CMK (cell line): ENCODE data around the gene LMF2.

Source experiments
- DNase-seq: peaks from one replicate; pipeline ENCODE4 v3.0.0-alpha.2; 2010; ENCODE audit warnings: low read depth

Gene LMF2

GRCh38 chr22:50502628-50503474, 4.7 kb downstream of the LMF2 start:
- no peak for DNase-seq

- DNase-seq = no peak
Observed at GRCh38 chr22:50502096-50502495, 5.4 kb downstream of the LMF2 start.

GRCh38 chr22:50500452-50500851, 7.0 kb downstream of the LMF2 start:
- DNase-seq = no peak

DNA sequence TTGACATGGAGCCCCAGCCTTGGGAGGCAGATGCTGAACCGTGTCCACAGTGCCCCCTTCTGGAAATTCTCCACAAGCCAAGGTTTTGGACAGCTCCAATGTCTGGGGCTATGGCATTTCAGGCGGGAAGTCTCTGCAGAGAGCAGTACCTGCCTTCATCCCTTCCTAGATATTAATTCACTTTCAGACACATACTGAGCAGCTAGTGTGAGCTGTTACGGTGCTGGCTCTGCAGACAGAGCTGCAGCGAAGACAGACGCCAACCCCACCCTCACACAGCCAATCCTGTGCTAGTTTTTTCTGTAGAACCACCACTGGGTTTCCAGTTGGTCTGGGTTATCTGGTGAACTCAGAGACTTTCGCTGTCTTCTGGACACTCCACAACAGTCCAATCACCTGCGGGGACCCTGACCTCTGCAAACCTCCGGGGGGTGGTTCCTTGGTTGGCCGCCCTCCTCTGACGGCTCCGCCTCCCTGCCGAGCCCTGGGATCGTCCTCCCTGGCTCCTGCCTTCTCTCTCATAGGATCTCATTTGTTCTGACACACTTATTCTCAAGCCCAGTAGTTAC, 9.1 kb downstream of the LMF2 start:
- no peak for DNase-seq

- DNase-seq = no peak
Observed at GRCh38 chr22:50497093-50497492, 10.4 kb downstream of the LMF2 start.

DNA sequence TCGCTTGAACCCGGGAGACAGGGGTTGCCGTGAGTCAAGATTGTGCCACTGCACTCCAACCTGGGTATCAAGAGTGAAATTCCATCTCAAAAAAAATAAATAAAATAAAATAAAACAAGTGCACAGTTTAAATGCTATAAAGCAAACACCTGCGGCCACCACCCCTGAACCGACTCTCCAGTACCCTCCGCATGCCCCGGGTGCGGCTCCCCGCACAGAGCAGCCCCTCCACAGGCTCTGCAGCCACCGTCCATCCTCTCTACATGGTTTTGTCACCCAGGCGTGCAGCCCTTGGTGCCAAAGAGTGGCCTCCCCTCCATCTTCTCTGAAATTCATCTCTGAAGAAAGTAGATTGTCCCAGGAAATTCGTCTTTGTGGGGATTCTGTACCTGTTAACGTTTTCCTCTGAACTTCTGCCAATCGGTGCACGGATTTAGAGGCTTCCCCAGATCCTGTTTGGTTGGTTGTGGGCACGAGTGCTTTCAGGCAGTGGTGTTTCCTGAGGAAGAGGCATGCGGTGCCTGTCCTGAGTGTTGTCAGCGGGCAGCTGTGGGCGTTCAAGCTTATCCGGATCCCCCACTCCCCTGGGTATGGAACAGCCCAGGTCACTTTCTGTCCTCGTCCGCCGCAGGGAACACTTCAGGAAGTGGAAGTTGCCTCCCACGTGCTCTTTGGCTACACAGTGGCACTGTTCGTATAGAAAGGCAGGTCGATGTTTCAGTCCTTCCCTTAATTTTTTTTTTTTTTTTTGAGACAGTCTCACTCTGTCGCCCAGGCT, 16.8 kb downstream of the LMF2 start:
- no peak for DNase-seq

DNA sequence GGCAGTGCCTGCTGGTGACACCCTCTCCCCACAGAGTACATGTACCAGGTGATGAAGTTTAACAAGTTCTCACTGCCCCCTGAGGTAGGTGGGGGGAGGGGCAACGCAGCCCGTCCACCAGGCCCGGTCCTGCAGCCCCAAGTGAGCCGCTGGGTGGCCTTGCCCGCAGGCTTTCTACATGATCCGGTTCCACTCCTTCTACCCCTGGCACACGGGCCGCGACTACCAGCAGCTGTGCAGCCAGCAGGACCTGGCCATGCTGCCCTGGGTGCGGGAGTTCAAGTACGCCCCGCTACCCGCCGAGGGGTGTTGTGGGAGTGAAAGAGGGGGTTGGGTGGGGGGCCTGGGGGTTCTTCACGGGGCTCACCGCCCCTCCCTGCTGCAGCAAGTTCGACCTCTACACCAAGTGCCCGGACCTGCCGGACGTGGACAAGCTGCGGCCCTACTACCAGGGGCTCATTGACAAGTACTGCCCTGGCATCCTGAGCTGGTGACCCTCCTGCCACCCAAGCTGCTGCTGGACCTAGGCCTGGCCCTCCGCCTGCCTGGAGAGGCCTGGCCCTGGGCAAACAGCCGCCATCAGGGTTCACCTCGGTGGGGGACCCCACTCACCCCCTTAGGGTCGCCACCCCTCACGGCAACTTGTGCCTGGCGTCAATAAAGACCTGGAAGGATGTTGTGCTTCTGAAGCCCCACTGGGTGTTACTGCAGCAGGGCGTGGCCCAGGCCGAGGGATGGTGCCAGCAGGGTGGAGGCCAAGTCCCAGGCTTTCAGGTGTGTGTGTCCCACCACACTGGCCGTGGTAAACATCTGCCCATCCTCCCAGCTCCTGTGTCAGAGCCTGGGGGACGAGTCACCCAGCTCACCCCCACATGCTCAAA, 17.9 kb downstream of the LMF2 start:
- no peak for DNase-seq

GRCh38 chr22:50488886-50489285, 18.6 kb downstream of the LMF2 start:
- DNase-seq = no peak

DNA sequence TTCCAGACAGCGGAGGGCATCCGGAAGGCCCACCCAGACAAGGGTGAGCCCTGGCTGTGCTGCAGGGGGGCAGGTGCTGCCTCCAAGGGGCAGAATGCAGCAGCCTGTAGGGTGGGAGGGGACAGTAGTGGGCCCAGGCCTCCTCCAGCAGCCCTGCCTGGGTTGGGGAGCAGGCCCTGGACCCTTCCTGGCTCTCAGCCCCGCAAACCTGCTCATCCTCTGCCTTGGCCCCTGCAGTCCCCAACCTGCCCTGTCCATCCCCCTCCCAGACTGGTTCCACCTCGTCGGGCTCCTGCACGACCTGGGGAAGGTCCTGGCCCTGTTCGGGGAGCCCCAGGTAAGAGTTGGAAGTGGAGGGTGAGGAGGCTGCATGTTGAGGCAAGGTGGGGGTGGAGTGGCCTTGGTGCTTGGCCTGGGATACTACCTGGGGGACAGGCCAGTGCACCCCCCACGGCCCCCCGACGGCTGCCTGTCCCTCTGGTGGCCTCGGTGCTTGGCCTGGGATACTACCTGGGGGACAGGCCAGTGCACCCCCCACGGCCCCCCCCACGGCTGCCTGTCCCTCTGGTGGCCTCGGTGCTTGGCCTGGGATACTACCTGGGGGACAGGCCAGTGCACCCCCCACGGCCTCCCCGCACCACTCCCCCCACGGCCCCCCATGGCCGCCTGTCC, 19.4 kb downstream of the LMF2 start:
- no peak for DNase-seq

DNA sequence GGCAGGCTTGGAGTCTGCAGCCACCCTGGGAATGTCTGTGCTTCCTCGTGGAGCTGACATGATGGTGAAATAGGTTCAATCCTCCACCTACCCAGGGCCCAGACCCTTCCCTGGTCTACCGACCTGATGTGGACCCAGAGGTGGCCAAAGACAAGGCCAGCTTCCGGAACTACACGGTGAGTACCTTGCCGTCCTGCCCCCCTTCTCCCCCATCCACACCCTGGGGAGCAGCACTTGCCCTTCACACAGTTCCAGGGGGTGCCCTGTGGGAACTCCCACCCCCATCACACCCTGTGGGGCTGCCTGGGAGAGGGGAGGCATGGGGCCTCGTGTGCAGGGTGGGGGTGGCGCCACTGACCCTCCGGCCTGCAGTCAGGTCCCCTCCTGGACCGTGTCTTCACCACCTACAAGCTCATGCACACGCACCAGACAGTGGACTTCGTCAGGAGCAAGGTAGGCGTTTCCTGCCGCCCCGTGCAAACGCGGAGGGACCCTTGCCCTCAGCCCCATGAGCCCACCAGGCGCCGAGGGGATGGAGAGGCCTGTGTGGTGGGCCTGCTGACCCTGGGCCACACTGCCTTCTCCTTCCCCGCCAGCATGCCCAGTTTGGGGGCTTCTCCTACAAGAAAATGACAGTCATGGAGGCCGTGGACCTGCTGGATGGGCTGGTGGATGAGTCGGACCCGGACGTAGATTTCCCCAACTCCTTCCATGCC, 20.1 kb downstream of the LMF2 start:
- no peak for DNase-seq

DNA sequence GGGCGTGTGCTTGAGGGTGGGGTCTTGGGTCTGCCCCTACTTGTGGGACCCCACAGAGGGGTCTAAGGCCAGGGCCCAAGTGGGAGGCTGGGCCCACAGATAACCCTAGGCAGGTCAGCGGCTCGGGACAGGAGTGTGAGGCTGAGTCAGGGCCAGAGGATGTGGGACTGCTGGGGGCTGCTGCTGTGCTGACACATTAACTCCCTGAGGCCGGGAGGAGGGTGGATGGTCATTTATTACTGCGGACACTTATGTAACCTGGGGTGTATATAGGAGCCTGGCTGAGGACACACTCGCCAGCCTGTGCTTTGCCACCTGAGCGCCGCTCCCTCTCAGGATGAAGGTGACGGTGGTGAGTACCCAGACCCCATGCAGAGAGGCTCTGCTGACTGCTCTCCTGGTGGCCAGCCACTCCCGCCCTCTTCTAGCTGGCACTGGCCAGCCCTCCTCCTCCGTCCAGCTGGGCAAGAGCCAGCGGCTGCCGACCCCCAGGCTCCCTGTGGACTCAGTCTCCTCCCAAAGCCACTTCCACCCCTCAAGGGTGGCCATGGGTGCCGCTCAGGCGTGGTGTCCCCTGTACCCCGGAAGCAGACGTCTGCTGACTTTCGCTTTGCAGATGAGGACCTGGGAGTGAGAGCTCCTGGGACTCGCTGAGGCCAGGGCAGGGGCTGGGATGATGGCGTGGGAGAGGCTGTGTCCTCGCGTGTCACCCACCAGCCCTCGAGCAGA, 20.8 kb downstream of the LMF2 start, which contains the start of gene MIOX:
MIOX (plus strand) TSS at position 299 of the 729 bp plus-strand sequence; CDS start at position 338, 39 bp downstream.
- no peak for DNase-seq

DNA sequence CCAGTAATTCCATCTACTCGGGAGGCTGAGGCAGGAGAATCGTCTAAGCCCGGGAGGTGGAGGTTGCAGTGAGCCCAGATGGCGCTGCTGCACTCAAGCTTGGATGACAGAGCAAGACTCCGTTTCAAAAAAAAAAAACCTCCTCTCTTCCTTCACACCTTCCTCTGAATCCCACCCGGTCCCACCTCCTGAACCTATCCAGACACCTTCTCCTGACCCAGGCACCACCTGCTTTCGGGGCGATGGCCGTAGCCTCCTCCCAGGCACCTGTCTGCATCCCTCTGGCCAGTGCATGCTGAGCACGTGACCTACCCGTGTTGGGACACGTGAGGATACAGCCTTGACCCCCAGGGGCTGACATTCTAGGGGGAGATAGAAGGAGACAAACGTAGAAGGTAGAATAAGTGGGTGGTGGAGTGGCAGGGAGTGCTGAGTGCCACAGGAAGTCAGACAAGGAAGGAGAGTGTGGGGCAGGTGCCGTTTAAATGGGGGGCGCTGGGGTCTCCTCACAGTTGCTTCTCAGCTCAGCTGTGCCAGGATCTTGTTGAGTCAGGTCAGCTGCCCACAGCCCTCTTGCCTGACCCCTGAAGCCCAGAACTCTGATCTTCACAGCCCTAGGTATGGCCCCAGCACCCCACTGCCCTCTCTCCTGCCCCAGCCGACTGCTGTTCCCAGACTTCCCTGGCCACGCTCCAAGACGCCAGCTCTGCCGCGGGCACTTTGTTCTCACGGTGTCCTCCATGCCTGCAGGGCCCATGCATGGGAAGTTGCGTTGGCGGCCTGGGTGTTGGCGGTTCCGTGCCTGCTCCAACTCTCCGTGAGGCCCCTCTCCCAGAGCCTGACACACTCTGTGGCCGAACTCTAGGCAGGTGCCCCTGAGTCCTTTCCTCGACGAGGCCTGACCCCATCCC, 22.0 kb downstream of the LMF2 start:
- DNase-seq = no peak

DNA sequence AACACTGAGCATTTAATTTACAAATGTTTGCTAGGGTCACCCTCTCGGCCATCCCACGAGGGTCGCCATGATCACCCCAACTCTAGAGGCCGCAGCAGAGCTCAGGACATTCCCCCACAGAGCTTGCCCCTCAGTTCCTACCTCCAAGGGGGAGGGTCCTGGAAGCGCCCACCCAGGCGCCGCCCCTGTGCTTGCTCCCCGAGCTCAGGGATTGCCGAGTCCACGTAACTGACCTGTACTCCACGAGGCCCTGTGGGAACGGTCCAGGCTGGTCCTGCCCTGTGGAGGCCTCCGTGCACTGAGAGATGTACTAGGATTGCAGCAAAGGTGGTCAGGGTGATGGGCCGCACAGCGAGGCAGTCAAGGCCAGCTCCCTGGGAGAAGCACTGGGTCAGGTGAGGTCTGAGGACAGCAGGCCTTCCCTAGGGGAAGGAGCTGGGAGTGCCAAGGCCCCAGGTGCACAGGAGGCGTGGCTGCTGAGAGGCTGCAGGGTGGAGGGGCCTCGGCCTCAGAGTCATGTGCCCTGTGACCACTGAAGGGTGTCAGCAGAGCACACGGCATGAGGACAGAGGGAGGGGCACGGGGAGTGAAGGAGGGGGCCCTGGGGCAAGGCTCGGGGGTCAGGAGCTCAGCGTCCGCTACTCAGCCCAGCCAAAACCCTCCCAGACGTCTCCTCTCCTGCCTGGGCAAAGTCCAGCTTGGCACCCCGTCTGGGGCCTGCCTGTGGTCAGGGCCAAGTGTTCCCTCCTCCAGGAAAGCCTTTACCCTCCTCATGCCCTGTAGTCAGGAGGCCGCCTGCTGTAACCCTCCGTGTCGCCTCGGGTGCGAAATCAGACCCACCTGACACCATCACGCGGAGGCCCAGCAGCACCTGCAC, 23.3 kb downstream of the LMF2 start:
- no peak for DNase-seq

GRCh38 chr22:50483556-50483955, 23.9 kb downstream of the LMF2 start:
- no peak for DNase-seq

DNA sequence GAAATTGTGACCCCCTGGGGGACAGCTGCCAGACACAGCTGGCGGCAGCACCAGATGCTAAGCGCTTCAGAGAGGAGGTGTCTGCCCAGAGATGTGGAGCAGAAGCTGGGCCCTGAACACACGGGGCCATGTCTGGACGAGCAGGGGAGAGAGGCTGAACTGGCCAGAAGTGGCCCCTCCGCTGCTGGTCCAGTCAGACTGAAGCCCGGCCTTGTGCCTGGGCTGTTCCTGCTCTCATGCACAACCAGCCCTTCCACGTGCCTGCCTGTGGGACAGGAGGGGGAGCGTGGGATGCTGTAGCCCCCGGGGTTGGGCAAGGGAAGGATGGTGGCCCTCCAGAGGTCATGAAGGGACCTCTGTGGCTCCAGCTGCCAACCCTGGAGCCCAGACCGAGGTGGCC, 24.4 kb downstream of the LMF2 start:
- DNase-seq = no peak

GRCh38 chr22:50482107-50483074, 25.1 kb downstream of the LMF2 start:
- no peak for DNase-seq
